ENCODE measurements around the gene SNAPC4. TPM values are rescaled to one million over a fixed set of nuclear protein-coding genes. Genes with fewer than 3 reads are reported as not detected.

SNAPC4 gene
- total RNA-seq, 6 experiments from 2014 or later = 3.8 to 6.5 (median 5.4) TPM

DNA sequence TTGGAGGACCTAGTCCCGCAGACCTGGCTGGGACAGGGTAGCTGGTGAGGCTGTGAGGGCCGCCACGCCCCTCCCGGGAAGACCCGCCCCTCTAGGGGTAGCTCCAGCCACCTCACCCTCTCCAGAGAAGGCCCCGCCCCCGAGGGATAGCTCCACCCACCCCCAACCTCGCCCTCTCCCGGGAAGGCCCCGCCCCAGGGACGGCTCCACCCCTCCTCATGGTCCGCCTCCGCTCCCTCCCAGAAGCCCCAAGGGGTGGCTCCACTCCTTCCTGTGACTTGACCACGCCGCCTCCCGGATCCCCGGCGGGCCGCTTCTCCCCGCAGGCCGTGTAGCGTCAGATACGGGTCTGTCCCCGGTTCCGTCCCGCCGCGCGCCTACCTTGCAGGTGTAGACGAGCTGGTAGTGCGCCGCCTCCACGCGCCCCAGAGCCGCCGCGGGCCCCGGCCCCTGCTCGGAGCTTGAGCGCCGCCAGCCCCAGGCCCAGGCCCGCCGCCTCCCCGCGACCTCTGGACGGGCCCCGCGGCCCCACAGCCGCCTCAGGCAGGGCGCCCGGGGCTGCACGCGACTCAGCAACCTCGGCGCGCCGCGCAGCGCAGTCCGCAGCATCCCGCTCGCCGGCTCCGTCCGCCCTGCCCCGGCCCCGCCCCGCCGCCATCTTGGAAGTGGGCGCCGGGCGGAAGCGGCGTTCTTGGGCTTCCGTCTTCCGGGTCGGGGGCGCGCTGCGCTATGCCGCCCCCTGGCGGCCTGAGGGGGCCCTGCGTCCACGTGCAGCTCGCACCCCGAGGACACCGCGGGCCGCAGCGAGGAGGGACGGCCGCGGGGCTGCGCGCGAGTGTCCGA lies 36.6 kb downstream of the SNAPC4 start, which contains the start of gene DNLZ:
Gene DNLZ, minus strand, starts transcription at position 639 of the 843 bp plus-strand sequence. Its CDS starts 30 bp downstream, at position 609.
- peak; percentile 90 for TF ChIP-seq POLR2A (IDR thresholded peaks at IDR 0.05)
- peak; percentile 99 to 100 (median 99) for TF ChIP-seq CTCF (IDR thresholded peaks at IDR 0.05)
- WGBS (ENCODE audit: insufficient coverage, low coverage, low lambda C conversion rate, missing lambda C conversion rate) = under 1% methylated on average over 19 of the region's 97 CpGs

GRCh38 chr9:136362450-136362784 lies 37.6 kb downstream of the SNAPC4 start:
- H3K9me3 ChIP-seq = no peaks in the 10 kb centered on the region
- H3K4me3 ChIP-seq = no peak overlapping the region
- no CpG with 5 or more reads among the region's 6 CpGs for WGBS (ENCODE audit: insufficient coverage, low coverage, low lambda C conversion rate, missing lambda C conversion rate)
- TF ChIP-seq CTCF (IDR thresholded peaks at IDR 0.05) (no peak), POLR2A (IDR thresholded peaks at IDR 0.05) (no peak)
- H3K4me1 ChIP-seq = peaks cover 0 to 8% (median 5%) of the 10 kb centered on the region in 4 donors
- no peaks in the 10 kb centered on the region for H3K27me3 ChIP-seq
- H3K36me3 ChIP-seq = no peaks in the 10 kb centered on the region
- no peak for DNase-seq
- H3K27ac ChIP-seq = peak overlapping the region in 1 of 3 donors; percentile 16
- intact Hi-C loops (cut with DNase I) = no loop called here
- no peak for ATAC-seq

More for the DNA sequence above, 36.6 kb downstream of the SNAPC4 start, which contains the start of gene DNLZ:
- ATAC-seq = peak; percentile 94 to 97 (median 95)
- DNase-seq = peak; percentile 99
- Histone ChIP-seq H3K9me3 (no peaks in the 10 kb centered on the region), H3K27ac (peak within 1 kb of the TSS; percentile 41 to 83 (median 82)), H3K27me3 (no peaks in the 10 kb centered on the region), H3K36me3 (no peaks in the 10 kb centered on the region), H3K4me1 (peaks cover 0 to 8% (median 5%) of the 10 kb centered on the region in 4 donors), H3K4me3 (peak within 1 kb of the TSS; percentile 68 to 98 (median 75))
- intact Hi-C loops (cut with DNase I) = no loop called here

GRCh38 chr9:136361754-136362449 lies 38.1 kb downstream of the SNAPC4 start:
- intact Hi-C loops (cut with DNase I) = no loop called here
- no peak for TF ChIP-seq CTCF (IDR thresholded peaks at IDR 0.05)
- TF ChIP-seq POLR2A (IDR thresholded peaks at IDR 0.05) = no peak
- Histone ChIP-seq H3K9me3 (no peaks in the 10 kb centered on the region), H3K27me3 (no peaks in the 10 kb centered on the region), H3K36me3 (no peaks in the 10 kb centered on the region), H3K4me3 (no peak overlapping the region), H3K27ac (peak overlapping the region in 1 of 3 donors; percentile 21), H3K4me1 (peaks cover 0 to 8% (median 5%) of the 10 kb centered on the region in 4 donors)
- WGBS (ENCODE audit: insufficient coverage, low coverage, low lambda C conversion rate, missing lambda C conversion rate) = 80% methylated on average over 7 of the region's 26 CpGs
- DNase-seq = no peak
- no peak for ATAC-seq

DNA sequence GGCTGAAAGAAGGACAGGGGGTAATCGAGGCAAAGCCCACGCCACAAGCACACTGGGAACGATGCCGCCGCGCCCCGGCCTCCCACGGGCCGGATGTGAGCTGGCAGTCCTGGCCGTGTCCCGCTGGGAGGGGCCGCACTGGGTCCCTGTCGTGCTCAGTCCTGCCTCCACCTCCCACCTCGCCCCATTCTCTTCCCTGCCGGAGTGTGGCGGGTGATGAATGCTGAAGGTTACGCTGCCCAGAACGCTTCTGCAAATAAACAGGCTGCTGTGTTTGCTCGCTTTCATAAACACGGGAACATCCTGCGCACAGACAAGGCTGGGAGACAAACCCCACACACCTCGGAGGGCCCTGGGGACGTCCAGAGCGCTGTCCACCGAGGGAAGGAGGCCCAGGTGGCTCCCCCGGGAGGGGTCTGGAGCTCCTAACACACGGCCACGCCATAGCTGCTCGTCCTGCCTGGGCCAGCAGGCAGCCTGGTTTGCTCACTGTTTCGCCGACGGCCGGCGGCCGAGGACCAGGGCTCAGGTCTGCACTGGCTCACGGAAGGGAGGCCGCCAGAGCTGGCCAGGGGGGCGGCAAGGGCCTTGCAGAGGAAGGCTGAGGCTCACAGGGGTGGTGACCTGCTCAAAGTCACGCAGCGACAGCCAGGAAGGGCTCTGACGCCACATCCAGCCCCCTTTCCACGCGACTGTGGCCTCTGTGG lies 38.8 kb downstream of the SNAPC4 start:
- peak overlapping the region in 1 of 3 donors; percentile 21 for H3K27ac ChIP-seq
- no peaks in the 10 kb centered on the region for H3K9me3 ChIP-seq
- H3K36me3 ChIP-seq = no peaks in the 10 kb centered on the region
- ATAC-seq = no peak
- no peak for DNase-seq
- intact Hi-C loops (cut with DNase I) = no loop called here
- H3K4me3 ChIP-seq = no peak overlapping the region
- 72% methylated on average over 8 of the region's 43 CpGs for WGBS (ENCODE audit: insufficient coverage, low coverage, low lambda C conversion rate, missing lambda C conversion rate)
- H3K4me1 ChIP-seq = peaks cover 0 to 8% (median 5%) of the 10 kb centered on the region in 4 donors
- H3K27me3 ChIP-seq = no peaks in the 10 kb centered on the region
- TF ChIP-seq CTCF (IDR thresholded peaks at IDR 0.05) (no peak), POLR2A (IDR thresholded peaks at IDR 0.05) (no peak)
